Stimulated activated memory B cell treated with anti-CD40 and anti-IgM and Interleukin-4, amounts not matched to agents 10 μg/mL and 1 μg/mL and 100 μg/mL, for 72 hours (primary cell): ENCODE measurements around the gene CTNNA1.

ENCODE experiments used
- ATAC-seq: fragments of 150-1000 bp; cut with Tn5 transposase; 2 replicates; pipeline ENCODE4 v1.10.0; 2021
- H3K27ac Mint-ChIP-seq: one replicate; pipeline ENCODE4 v1.8.0; 2022; ENCODE audit warnings: mild to moderate bottlenecking, mixed read lengths
- H3K27me3 Mint-ChIP-seq: one replicate; pipeline ENCODE4 v1.8.0; 2022; ENCODE audit warnings: mixed read lengths
- H3K36me3 Mint-ChIP-seq: one replicate; pipeline ENCODE4 v1.8.0; 2022; ENCODE audit warnings: mixed read lengths
- H3K4me1 Mint-ChIP-seq: one replicate; pipeline ENCODE4 v1.8.0; 2022; ENCODE audit warnings: mixed read lengths
- H3K4me3 Mint-ChIP-seq: one replicate; pipeline ENCODE4 v1.8.0; 2022; ENCODE audit warnings: mild to moderate bottlenecking, moderate library complexity, mixed read lengths
- H3K9me3 Mint-ChIP-seq: one replicate; pipeline ENCODE4 v1.8.0; 2022; ENCODE audit warnings: mixed read lengths

Gene CTNNA1

GRCh38 chr5:138890644-138891043 is 137.4 kb downstream of the CTNNA1 start:
- Mint-ChIP-seq H3K4me1 (no peaks in the 10 kb centered on the region), H3K27me3 (no peaks in the 10 kb centered on the region), H3K9me3 (peaks cover 5% of the 10 kb centered on the region), H3K27ac (no peak overlapping the region), H3K36me3 (peaks cover 67% of the 10 kb centered on the region), H3K4me3 (no peak overlapping the region)
- ATAC-seq = no peak

DNA sequence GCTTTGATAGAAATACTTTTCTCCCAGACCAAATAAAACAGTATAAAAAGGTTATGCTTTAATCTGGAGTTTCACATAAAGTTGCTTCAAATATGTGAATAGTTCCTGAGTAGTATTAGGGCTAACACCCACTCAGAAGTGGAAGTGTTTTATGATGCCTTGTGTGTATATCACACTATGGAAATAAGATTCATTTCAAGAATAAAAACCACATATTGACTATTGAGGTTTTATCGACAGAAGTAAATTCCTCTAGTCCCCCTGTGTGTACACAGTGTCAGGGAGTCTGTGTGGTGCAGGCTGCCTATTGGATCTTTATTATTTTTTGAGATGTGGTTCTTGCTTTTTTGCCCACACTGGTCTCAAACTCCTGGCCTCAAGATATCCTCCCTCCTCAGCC is 142.7 kb downstream of the CTNNA1 start:
- Mint-ChIP-seq H3K4me1 (peaks cover 13% of the 10 kb centered on the region), H3K9me3 (peaks cover 2% of the 10 kb centered on the region), H3K27ac (no peak overlapping the region), H3K4me3 (no peak overlapping the region), H3K27me3 (no peaks in the 10 kb centered on the region), H3K36me3 (peaks cover 74% of the 10 kb centered on the region)
- ATAC-seq = no peak

GRCh38 chr5:138898299-138898698 is 145.1 kb downstream of the CTNNA1 start:
- no peak overlapping the region for H3K27ac Mint-ChIP-seq
- peaks cover 13% of the 10 kb centered on the region for H3K4me1 Mint-ChIP-seq
- no peaks in the 10 kb centered on the region for H3K27me3 Mint-ChIP-seq
- no peak for ATAC-seq
- H3K36me3 Mint-ChIP-seq = peaks cover 77% of the 10 kb centered on the region
- no peak overlapping the region for H3K4me3 Mint-ChIP-seq
- H3K9me3 Mint-ChIP-seq = peaks cover 2% of the 10 kb centered on the region

DNA sequence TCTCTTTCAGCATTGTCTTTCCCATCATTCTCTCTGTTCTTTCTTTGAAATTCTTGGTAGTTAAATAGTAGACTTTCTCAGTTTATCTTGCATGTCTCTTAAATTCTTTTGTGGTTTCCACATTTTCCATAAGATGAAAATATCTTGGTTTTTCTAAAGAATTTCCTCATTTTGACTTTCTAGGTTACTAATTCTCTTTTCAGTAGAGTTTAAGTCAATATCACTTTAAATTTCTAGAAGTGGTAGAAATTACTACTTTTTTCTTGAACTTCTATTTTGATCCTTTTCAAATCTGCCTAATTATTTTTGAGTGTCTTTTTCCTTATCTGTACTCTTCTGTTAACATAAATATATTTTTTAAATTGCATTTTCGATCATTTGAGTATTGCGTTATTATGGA is 145.5 kb downstream of the CTNNA1 start:
- Mint-ChIP-seq H3K36me3 (peaks cover 81% of the 10 kb centered on the region), H3K9me3 (peaks cover 2% of the 10 kb centered on the region), H3K4me3 (no peak overlapping the region), H3K27ac (no peak overlapping the region), H3K27me3 (no peaks in the 10 kb centered on the region), H3K4me1 (peaks cover 13% of the 10 kb centered on the region)
- ATAC-seq = no peak

DNA sequence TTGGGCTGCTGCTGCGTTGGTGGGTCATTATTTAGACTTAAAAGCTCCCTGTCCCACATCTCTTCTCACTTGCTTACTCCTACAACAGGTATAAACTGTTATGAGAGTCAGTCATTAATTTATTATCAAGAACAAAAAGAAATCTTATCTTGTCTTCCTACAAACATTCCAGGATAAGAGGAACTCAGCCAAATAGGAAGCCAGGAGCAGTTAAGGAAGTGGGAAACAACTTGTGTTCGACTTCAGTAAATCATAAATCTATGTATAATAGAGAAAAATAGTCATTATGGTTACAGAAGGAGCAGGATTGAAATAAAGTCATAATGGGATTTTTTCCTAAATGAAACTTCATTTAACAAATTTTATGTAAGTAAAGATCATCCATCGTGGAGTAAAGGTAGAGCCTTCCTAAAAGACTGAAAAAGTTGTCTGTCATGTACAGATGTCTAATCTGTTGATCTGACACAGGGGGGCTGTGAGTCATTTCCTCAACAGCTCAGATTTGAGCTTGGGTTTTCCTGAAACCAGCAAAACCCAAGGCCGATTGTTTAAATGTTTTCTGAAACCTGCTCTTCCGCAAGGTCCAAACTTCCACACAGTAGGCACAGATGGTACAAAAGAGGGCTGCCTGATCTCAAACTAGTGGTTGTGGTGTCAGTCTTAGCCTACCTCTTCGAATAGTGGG is 147.2 kb downstream of the CTNNA1 start:
- no peak for ATAC-seq
- no peak overlapping the region for H3K27ac Mint-ChIP-seq

DNA sequence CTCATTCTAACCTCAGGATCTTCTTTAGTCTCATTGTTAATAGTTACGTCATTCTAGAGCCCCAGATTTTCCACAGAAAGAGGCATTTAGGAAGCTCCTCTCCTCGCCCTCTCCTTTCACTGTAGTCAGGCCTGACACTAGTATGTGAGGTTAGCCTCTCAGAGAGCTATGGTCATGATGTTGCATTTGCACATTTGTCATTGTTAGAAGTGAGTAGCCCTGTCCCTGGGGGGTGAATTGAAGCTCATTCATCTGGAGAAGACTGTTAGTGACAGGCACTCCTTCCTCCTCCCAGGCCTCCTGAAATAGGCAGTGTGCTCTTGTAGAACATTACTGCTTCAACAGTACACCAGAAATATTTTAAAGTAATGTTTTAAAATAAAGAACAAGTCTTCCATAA is 148.5 kb downstream of the CTNNA1 start:
- H3K4me3 Mint-ChIP-seq = no peak overlapping the region
- H3K36me3 Mint-ChIP-seq = peaks cover 88% of the 10 kb centered on the region
- ATAC-seq = no peak
- H3K27me3 Mint-ChIP-seq = no peaks in the 10 kb centered on the region
- peaks cover 2% of the 10 kb centered on the region for H3K9me3 Mint-ChIP-seq
- H3K27ac Mint-ChIP-seq = no peak overlapping the region
- peaks cover 13% of the 10 kb centered on the region for H3K4me1 Mint-ChIP-seq

More for the DNA sequence above, 147.2 kb downstream of the CTNNA1 start:
- Mint-ChIP-seq H3K4me3 (no peak overlapping the region), H3K36me3 (peaks cover 83% of the 10 kb centered on the region), H3K27me3 (no peaks in the 10 kb centered on the region), H3K4me1 (peaks cover 13% of the 10 kb centered on the region), H3K9me3 (peaks cover 2% of the 10 kb centered on the region)

GRCh38 chr5:138903130-138903775 is 150.0 kb downstream of the CTNNA1 start:
- Mint-ChIP-seq H3K27ac (no peak overlapping the region), H3K27me3 (no peaks in the 10 kb centered on the region), H3K4me1 (peaks cover 11% of the 10 kb centered on the region), H3K4me3 (no peak overlapping the region), H3K36me3 (peaks cover 86% of the 10 kb centered on the region), H3K9me3 (no peaks in the 10 kb centered on the region)
- no peak for ATAC-seq

GRCh38 chr5:138905541-138905940 is 152.3 kb downstream of the CTNNA1 start:
- Mint-ChIP-seq H3K4me1 (no peaks in the 10 kb centered on the region), H3K9me3 (no peaks in the 10 kb centered on the region), H3K36me3 (peaks cover 86% of the 10 kb centered on the region), H3K27ac (no peak overlapping the region), H3K27me3 (no peaks in the 10 kb centered on the region), H3K4me3 (no peak overlapping the region)
- no peak for ATAC-seq

DNA sequence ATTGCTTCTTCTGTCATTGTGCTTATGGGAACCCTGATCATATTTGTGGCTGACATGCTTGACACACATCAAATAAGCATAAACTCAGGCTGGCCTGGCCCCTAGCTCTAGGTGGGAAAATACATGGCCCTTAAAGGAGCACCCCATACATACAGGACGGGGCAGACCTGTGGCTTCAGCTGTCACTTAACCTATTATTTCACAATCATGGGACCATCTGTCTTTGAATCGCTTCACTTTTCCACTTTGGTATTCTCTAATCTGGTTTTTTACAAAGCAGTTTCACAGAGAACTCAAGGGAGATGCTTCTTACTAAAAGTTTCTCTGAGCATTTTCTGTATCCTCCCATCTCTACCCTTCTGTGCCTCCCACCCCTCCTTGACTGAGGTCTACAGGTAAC is 156.5 kb downstream of the CTNNA1 start:
- Mint-ChIP-seq H3K36me3 (peaks cover 67% of the 10 kb centered on the region), H3K4me1 (no peaks in the 10 kb centered on the region), H3K27ac (no peak overlapping the region), H3K9me3 (no peaks in the 10 kb centered on the region), H3K4me3 (no peak overlapping the region), H3K27me3 (no peaks in the 10 kb centered on the region)
- ATAC-seq = no peak

GRCh38 chr5:138910546-138911185 is 157.4 kb downstream of the CTNNA1 start:
- Mint-ChIP-seq H3K36me3 (peaks cover 66% of the 10 kb centered on the region), H3K27ac (no peak overlapping the region), H3K27me3 (no peaks in the 10 kb centered on the region), H3K4me3 (no peak overlapping the region), H3K9me3 (no peaks in the 10 kb centered on the region), H3K4me1 (no peaks in the 10 kb centered on the region)
- no peak for ATAC-seq

DNA sequence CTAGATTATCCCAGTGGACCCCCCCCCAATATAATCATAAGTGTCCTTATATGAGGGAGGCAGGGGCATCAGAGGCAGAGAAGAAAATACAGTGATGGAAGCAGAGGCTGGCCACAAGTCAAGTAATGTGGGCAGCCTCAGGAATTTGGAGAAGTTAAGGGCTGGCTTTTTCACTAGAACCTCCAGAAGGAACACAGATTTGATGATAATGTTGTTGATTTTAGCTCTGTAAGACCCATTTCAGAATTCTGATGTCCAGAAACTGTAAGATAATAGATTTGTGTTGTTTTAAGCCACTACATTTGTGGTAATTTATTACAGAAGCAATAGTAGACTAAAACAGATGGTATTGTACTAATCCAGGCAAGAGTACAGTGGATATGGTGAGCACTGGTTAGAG is 158.2 kb downstream of the CTNNA1 start:
- Mint-ChIP-seq H3K36me3 (peaks cover 65% of the 10 kb centered on the region), H3K27ac (no peak overlapping the region), H3K27me3 (no peaks in the 10 kb centered on the region), H3K4me3 (no peak overlapping the region), H3K4me1 (no peaks in the 10 kb centered on the region), H3K9me3 (no peaks in the 10 kb centered on the region)
- no peak for ATAC-seq

DNA sequence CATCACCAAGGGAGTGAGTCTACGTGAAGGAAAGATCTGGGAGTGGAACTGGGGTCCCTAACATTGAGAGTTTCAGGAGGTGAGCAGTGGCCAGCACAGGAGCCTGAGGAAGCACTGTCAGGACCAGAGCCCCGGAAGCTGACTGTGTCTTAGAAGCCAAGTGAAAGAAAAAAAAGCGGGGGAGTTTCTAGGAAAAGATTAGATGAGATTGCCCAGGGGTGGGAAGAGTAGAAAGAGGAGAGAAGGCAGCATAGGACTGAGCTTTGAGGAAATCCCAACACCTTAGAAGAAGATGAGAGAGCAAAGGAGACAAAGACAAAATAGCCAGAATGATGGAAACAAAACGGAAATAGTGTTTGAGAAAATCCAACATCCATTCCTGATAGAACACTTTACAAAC is 158.9 kb downstream of the CTNNA1 start:
- H3K4me1 Mint-ChIP-seq = no peaks in the 10 kb centered on the region
- no peak overlapping the region for H3K4me3 Mint-ChIP-seq
- no peaks in the 10 kb centered on the region for H3K9me3 Mint-ChIP-seq
- H3K36me3 Mint-ChIP-seq = peaks cover 58% of the 10 kb centered on the region
- no peak for ATAC-seq
- no peaks in the 10 kb centered on the region for H3K27me3 Mint-ChIP-seq
- H3K27ac Mint-ChIP-seq = no peak overlapping the region

DNA sequence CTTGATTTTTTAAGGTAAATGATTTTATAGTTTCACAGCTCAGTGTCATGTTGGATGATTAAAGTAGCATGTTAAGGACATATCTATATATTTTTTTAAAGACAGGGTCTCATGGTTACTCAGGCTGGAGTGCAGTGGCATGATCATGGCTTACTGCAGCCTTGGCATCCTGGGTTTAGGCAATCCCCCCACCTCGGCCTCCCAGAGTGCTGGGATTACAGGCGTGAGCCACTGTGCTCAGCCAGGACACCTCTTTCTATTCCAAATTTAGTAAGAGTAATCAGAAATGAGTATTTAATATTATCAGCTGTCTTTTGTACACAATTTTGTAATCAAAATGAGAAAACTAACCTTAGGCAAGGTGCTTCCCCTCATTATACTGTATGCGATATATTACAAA is 160.5 kb downstream of the CTNNA1 start:
- no peak for ATAC-seq
- Mint-ChIP-seq H3K4me1 (no peaks in the 10 kb centered on the region), H3K27ac (no peak overlapping the region), H3K27me3 (no peaks in the 10 kb centered on the region), H3K4me3 (no peak overlapping the region), H3K9me3 (no peaks in the 10 kb centered on the region), H3K36me3 (peaks cover 46% of the 10 kb centered on the region)

- H3K27me3 Mint-ChIP-seq = no peaks in the 10 kb centered on the region
- no peak overlapping the region for H3K27ac Mint-ChIP-seq
- H3K9me3 Mint-ChIP-seq = no peaks in the 10 kb centered on the region
- no peaks in the 10 kb centered on the region for H3K4me1 Mint-ChIP-seq
- H3K4me3 Mint-ChIP-seq = no peak overlapping the region
- no peak for ATAC-seq
- peaks cover 48% of the 10 kb centered on the region for H3K36me3 Mint-ChIP-seq
These were observed 161.1 kb downstream of the CTNNA1 start for GRCh38 chr5:138914338-138914737.

GRCh38 chr5:138918686-138919085 is 165.5 kb downstream of the CTNNA1 start:
- H3K9me3 Mint-ChIP-seq = no peaks in the 10 kb centered on the region
- peaks cover 29% of the 10 kb centered on the region for H3K36me3 Mint-ChIP-seq
- no peak overlapping the region for H3K4me3 Mint-ChIP-seq
- no peaks in the 10 kb centered on the region for H3K27me3 Mint-ChIP-seq
- ATAC-seq = no peak
- H3K27ac Mint-ChIP-seq = no peak overlapping the region
- no peaks in the 10 kb centered on the region for H3K4me1 Mint-ChIP-seq

- ATAC-seq = no peak
- peaks cover 27% of the 10 kb centered on the region for H3K36me3 Mint-ChIP-seq
- H3K27ac Mint-ChIP-seq = no peak overlapping the region
- H3K4me3 Mint-ChIP-seq = no peak overlapping the region
- H3K27me3 Mint-ChIP-seq = no peaks in the 10 kb centered on the region
- no peaks in the 10 kb centered on the region for H3K9me3 Mint-ChIP-seq
- no peaks in the 10 kb centered on the region for H3K4me1 Mint-ChIP-seq
These were observed 167.0 kb downstream of the CTNNA1 start for GRCh38 chr5:138920181-138920580.
